ENCODE results near the gene TNFRSF1A.

Gene TNFRSF1A

DNA sequence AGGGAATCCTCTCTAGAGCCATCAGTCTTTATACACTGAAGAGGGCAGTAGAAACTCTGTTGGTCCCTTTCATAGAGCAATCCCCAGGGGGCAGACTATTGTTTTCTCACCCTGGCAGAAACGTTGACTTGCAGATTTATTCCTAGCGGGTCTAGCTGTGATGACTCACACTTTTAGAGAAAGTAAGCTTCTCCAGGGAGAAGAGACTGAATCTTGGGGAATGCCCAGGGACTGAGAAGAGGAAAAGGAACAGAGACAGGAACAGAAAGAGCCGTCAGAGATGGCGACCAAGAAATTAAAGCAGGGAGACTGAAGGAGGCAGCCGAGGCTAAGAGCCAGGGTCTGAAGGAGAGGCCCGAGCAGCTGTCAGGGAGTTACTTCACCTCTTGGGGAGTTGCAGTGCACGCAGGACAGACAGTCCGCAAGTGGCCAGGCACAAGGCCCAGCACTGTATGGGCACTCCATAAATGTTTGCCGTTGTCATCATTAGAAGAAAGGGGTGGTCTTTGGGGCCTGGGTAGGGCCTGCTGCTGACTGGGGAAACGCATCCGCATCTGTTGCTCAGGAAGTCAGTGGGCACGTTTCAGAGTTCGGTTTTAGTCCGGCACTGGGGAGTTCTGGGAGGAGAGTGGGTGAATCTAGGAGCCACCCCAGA is 18.4 kb downstream of the TNFRSF1A start:
- peak; percentile 83 to 88 for DNase-seq

DNA sequence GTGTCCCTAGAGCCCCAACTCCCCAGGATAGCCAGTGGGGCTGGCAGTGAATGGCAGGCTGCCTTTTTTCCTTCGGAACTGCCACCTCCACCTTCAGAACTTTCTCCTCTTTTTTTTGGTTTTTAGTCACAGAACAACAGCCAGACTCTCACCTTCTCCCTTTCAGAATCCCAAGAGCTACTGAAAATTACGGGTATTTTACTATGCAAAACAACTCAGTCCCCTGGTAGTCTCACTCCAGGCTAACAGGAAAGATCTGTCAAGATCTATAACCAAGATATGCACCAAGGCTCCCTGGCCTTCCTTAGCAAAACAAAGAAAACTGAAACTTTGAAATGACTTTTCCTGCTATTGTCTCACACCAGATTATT is 18.9 kb downstream of the TNFRSF1A start:
- DNase-seq = no peak

DNA sequence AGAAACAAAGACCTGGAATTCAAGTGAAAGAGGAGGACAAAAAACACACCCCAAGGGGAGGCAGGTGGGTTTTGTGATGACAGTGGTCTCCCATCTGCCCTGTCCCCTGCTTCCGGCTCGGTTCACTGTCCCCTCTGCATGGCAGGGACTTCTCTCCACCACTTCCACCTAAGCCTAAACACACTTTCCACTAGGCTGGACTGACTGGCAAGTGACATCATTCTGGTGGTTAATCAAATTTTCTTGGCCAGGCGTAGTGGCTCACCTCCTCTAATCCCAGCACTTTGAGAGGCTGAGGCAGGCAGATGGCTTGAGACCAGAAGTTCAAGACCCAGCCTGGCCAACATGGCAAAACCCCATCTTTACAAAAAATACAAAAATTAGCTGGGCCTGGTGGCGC is 19.5 kb downstream of the TNFRSF1A start:
- no peak for DNase-seq

DNA sequence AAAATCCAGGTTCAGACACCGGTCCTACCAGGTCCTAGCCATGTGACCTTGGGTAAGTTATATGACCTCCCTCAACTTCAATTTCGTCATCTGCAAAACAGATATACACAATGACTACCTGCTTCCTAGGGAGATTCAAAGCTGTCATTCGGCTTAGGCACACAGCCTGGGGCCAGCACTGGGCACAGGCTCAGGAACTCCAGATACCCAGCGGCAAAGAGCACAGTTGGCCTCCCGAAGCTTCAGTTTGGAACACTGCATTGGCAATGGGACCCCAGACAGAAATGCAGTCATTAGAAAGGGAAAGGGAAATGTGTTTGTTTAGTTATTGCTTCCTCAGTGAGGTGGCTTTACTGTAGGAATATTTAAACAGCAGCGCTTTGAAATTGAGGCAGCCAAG is 20.0 kb downstream of the TNFRSF1A start:
- DNase-seq = no peak

DNA sequence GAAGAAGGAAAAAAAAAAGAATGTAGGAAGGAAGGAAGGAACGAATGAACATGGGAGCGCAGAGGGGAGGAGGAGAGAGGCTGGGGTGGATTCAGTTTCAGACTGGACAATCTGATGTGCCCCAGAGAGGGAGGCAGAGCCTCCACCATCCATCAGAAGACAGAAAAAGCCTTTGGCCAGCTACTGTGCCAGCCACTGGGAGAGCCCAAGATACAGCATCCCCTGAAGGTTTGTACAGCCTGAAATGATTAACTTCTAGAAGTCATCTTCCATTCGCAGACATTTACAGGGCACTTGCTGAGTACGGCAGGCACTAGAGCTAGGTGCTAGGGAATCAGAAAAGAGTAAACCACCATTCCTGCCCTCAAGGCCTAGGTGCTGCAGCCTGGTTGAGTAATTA is 22.4 kb downstream of the TNFRSF1A start:
- DNase-seq = no peak

DNA sequence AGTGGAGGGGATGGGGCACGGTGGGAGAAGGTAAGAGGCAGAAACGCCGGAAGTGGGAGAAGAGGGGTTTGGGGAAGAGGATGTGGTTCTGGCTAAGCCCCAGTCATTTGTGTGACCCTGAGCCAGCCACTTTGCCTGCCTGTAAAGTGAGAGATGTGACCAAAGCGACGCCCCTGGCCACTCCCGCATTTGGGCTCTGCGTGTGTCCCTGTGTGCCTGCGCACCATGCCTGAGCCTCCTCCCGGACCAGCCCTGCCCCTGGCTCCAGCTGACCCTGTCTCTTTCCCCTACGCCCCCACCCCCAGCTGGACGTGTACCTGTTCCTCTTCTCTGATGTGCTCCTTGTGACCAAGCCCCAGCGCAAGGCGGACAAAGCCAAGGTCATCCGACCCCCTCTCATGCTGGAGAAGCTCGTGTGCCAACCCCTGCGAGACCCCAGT is 23.4 kb downstream of the TNFRSF1A start:
- DNase-seq = no peak

DNA sequence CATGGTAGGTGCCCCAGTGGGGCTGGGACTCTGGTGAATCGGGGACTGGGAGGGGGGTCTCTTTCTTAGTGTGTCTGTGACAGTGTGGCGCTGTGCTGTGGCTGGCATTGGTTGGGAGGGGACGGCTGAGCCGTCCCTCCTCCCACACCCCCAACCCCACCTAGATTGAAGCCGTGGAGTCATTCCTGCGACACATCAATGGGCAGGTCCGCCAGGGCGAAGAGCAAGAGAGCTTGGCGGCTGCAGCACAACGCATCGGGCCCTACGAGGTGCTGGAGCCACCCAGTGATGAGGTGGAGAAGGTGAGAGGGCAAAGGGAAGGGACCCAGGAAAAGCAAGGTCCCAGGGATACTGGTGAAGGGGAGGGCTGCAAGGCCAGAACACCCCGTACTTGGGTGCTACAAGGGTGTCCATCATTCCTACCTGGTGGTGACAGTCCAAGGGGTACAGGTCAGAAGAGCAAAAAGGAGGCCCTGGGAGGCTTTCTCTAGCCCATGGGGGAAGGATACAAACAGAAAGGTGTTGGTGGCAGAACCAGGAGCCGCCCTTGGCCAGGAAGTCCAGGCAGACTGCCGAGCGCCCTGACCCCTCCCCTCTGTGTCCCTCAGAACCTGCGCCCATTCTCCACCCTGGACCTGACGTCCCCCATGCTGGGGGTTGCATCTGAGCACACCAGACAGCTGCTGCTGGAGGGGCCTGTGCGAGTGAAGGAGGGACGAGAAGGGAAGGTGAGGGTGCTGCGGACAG is 24.0 kb downstream of the TNFRSF1A start:
- no peak for DNase-seq

DNA sequence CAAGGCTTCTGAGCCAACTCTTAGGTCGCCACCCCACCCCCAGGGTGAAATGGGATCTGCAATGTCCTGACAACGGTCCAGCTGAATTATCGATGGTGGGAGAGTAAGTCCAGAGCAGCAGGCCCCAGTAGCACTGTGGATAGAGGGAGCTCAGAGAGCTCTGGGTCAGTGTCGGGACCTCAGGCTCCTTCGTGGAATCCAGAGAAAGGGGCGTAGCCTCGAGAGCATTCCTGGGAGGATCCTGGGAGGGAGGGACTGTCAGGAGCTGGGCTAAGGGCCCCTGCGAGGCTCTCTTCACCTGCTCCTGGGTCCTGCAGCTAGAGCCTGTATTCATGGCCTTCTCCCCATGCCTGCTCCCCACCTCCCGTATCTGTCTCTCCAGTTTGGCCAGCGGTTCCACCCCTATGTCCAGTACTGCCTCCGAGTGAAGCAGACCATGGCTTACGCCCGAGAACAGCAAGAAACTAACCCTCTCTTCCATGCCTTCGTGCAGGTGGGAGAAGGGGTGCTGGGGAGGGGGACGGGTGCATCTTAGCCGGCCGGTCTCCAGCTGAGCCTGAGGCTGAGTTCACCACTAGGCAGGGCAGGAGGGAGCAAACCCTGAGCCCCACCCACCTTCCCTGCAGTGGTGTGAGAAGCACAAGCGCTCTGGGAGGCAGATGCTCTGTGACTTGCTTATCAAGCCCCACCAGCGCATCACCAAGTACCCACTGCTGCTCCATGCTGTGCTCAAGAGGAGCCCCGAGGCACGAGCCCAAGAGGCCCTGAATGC is 24.8 kb downstream of the TNFRSF1A start:
- no peak for DNase-seq

DNA sequence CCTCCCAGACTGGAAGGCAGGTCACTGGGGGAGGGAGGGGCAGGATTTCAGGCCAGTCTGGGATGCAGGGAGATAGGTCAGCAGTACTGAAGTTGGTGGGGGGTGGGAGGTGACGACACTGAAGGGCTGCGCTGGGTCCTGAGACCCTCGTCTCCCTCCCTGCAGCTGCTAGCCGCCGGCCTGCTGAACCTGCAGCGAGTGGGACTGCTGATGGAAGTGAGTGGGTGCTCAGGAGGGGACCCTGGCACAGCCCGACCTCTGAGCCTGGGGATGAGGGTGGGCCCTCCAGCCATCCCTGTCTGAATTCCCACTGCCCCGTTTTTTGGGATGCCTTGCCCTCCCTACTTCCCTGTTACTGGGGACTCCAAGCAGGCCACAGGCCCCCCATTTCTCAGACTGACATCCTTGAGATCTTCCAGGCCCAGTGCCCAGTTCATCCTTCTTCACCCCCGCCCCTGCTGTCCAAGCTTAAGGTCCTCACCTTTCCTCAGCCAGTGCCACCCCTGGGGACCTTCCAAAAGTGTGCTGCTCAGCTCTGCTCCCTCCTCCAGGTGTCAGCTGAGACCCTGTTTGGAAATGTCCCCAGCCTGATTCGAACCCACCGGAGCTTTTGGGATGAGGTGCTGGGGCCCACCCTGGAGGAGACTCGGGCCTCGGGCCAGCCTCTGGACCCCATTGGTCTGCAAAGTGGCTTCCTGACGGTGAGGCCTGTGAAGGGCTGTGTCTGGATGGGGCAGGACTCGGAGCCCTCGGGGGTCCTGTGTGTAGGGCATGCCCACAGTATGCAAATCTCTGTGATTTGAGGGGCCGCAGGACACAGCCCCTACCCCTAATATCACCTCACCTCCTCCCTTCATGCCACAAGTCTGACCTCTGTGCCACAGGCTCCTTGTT is 25.9 kb downstream of the TNFRSF1A start:
- DNase-seq = no peak

DNA sequence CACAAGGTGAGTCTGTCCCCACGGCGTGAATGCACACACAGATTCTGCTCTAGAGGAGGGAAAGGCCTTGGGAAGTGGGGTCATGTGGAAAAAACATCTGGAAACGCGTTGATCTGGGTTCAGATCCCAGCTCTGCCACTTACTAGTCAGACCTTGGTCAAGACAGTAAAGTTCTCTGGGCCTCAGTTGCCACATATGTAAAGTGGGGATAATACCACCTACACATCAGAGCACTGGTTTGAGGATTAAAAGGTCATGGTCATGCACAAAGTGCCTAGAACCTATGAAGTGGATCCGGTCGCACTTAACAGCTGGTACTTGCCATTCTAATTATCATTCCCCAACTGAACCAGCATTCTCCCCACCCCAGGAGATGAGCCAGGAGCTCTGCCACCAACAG is 26.7 kb downstream of the TNFRSF1A start:
- DNase-seq = no peak

DNA sequence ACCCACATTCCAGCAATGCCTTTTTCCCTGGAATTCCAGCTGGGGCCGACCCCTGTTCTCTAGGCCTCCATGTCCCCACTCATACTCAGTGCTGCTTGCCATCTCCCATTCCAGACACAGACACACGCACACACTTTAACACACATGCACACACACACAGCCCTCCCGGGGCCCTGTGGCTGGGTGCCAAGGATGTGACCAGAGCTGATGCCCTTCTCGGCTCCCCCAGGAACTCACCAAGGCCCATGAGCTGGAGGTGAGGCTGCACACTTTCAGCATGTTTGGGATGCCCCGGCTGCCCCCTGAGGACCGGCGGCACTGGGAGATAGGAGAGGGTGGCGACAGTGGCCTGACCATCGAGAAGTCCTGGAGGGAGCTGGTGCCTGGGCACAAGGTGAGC is 27.1 kb downstream of the TNFRSF1A start:
- DNase-seq = no peak

DNA sequence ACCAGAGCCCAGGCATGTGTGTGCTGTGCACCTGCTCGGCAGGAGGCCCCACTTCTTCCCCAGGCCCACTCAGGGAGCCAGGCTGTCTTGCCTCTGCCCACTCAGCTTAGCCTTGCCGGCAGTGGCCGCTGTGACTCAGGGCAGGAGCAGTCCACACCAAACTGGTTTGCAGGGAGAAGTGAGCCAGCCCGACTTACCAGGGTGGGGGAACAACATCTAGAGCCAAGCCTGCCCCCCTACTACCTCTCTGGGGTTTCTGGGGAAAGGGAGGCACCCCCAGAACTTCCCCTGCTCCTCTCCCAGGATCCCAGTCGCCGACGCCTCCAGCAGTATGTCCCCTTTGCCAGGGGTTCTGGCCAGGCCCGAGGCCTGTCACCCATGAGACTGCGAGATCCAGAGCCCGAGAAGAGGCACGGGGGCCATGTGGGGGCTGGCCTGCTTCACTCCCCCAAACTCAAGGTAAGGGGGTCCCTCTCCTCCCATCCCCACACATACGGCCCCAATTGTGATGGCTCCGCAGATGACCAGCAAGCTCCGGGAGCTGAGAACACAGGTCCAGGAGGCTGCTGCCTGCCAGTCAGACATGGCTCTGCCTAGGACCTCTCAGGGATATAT is 28.4 kb downstream of the TNFRSF1A start:
- DNase-seq = no peak

DNA sequence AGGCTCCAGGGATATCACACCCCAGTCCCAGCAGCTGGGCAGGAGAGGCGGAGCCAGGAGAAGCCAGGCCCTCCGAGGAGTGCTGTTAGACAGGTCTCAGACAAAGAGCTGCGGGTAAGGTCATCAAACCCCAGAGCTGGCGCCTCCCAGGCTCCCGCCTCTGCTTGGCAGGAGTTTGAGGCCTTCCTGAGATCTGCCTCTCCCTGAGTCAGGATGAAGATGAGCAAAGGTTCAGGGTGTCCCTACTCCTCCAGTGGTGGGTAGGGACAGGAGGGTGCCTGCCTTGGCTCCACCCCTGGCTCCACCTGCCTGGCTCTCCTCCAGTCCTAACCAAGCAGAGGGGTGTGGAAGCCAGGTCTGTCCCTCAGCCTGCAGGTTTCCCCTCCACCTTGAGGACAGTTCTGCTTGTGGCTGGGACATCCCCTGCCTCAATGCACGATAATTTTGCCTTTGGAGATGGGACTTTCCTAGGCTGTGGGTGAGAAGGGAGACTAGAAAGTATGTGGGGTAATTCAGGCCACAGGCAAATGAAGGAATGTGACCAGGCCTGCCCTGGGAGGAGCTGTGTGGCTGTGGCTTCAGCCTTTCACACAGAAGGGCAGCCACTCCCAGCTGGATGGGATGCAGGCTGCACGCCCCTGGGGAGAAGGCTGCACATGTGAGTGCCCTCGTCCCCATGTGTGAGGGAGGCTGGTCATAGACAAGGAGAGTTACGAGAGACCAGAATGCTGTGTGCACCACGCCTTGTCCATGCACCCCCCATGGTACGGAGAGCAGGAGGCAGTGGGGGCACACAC is 29.1 kb downstream of the TNFRSF1A start:
- no peak for DNase-seq

DNA sequence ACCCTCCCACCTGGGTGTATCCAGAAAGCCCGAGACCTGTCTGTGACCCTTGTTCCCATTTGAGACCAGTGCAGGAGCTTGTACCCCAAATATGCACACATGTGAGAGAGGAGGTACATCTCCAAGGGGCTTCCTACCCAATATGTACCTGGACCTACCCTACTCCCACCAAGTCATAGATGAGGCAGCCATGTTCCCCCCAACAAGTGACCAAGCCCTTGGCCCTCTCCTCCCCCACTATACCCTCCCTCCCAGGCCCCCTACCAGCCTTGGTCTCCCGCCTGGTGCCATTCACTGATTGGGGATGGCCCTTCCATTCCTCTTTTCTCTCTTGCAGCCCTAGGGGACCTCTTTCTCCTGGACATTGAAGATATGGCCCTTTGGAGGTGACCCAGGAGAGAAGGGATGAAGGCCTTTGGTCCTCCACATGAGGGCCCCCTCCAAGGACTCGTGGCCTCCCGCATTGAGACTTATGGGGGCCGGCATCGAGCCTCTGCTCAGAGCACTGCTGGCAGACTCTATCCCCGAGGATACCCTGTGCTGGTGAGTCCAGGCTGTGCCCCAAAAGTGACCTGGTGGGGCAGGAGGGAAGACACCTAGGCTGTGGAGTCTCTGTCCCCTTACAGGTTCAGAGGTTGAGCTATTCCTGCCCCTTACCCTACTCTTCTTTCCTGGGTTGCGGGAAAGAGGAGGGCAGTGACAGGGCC is 29.9 kb downstream of the TNFRSF1A start:
- DNase-seq = no peak

DNA sequence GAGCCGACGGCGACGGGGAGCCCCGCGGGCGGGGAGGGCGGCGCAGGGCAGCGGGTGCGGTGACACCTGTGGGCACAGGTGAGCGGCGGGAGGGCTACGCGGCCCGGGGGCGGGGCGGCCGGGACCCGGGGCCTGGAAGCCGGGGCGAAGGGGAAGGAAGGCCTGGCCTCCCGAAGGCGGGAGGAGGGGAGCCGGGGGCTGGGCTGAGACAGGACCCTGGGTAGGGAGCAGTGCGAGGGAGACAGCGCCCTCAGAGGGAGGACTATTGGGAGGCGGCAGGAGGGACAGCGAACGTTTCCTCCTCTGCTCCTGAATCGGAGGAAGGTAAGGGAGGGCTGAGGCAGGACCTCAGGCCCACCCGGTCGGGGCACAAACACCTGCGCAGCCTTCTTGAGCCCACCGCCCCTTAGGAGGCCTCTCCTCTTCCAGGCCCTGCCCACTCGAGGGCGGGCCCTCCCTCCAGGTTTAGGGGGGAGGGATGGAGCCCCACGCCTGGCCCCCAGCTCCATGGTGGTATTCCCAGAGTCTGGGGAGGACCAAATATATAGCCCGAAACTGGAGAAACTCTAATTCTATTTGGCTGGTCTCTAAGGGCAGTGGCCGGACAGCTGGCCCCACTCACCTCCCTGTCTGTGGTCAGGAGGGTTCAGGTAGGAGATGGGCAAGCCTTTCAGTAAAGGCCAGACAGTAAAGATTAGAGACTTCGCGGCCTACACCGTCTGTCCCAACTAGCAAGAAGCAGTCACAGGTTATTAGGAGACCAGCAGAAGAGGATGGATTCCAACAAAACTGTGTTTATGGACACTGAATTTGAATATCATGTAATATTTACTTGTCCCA is 30.9 kb downstream of the TNFRSF1A start:
- DNase-seq = no peak

DNA sequence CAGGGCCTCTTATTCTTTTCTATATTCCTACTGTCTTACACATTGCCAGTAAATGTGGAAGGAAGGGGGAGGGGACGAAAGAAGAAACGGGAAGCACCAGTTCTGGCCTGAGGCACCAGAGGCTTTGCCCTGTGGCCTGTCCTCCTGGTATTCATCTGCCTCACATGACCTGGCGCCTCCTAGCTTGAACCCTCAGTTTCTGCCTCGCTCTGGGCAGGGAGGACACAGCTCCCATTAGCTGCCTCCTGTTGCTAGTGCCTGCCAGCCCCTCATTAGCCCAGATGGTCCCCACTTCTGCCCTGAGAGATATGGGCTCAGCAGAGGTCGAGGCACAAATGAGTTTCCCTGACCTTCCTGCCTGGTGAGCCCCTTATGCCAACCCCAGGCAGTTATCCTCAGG is 34.3 kb downstream of the TNFRSF1A start:
- peak; percentile 74 to 75 for DNase-seq

DNA sequence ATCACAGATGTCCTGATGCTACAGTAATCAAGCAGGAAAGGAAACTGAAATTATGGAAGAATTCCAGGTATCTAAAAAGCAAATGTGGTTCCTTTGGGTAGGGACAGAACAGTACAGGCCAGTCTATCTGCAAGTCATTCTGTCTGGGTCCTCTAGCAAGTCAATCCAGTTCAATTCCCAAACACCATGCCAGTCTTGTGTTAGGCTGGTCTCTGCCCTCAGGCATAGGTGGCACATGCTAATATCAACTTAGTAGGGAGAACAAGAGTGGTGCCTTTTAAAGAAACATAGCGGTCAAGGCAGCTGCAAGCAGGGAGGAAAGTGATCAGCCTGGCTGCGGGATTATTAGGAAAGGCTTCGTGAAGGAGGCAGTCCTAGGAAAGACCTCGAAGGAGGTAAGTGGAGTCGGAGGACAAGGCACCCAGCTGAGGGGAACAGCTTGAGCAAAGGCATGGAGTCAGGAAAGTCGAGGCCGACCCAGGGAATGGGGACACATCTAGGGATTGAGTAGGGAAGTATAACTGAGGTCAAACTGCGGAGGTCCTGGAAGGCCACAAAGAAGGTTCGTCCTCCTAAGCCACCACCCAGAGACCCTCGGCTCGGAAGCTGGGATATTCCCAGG is 35.2 kb downstream of the TNFRSF1A start:
- no peak for DNase-seq

DNA sequence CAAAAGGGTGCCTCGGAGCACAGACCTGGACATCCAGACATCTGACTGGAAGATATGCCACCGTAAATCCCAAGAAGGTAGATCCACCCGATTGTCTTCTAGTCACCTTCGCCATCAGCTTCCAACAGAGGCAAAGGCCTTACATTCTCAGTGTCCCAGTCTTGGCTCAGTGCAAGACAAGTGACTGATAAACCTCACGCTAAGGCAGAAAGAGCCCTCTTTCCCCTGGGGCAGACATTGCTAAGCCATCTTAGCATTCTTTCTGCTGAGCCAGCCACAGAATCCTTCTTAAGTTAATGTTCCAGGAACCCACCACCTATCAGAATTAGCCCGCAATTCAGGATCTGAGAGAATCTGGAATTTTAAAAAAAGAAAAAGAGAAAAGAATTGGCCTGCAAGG is 35.7 kb downstream of the TNFRSF1A start:
- no peak for DNase-seq

DNA sequence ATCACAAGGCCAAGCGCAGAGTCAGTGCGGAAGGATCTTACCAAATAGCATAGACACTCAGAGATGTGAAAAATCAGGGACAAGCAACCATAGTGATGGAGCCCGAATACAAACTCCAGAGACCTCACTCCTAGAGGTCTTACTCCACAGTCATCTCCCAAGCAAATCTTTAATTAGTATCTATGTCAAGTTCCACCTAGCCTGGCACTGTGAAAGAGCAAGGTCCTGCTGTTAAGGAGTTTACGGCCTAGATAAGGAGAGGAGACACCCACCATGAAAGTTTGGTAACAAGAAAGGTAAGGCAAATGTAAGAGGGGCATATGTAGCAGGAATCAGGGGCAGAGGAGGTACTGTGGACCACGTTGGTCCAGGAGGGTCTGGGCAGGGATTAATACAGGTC is 38.8 kb downstream of the TNFRSF1A start:
- no peak for DNase-seq

DNA sequence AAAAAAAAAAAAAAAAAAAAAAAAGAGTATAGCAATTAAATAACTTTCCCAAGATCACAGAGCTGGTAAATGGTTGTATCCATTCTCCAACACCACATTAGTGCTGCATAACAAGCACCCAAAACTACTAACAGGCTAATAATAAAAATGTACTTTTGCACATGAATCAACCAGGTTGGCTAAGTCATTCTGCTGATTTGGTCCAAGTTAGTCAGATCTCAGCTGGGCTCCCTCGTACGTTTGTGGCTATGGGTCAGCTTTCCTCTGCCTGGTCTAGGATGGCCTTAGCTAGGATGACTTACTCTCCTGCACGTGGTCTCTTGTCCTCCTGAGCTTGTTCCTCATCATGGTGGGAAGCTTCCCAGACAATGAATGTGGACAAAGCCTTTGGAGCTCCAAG is 39.3 kb downstream of the TNFRSF1A start:
- no peak for DNase-seq

All from AML-193 (cell line).